Endothelial cell of umbilical vein (primary cell): ENCODE measurements around the gene FAM174B. TPM values are rescaled to one million over a fixed set of nuclear protein-coding genes. Genes with fewer than 3 reads are reported as not detected.

Experiments
- BruUV-seq: library from RNA; stranded (reverse); fragments of 400-500 nt; replicated peaks from 2 replicates; lab custom pipeline; 2021; lab: Mats Ljungman, UMichigan
- CTCF ChIA-PET: fragments of 300-600, 350-600 bp; sonication (Branson Sonifier 250); formaldehyde crosslinking; loops from one replicate; lab custom pipeline; 2021; ENCODE audit warnings: antibody characterized with exemption, inconsistent platforms; lab: Charles Lee
- POLR2A ChIA-PET: fragments of 300-600, 350-600 bp; sonication (Branson Sonifier 250); formaldehyde crosslinking; loops from one replicate; lab custom pipeline; 2021; ENCODE audit warnings: antibody characterized with exemption, inconsistent platforms; lab: Charles Lee
- DNase-seq: peaks from one replicate; pipeline ENCODE4 v3.0.0-alpha.2; 2011; ENCODE audit warnings: low read depth, low spot score
- FAIRE-seq: peaks from 2 replicates; lab custom pipeline; 2011; peaks lifted over from hg19 to GRCh38; lab: Jason Lieb, UNC
- H2AFZ ChIP-seq: 2 replicates; pipeline ENCODE4 v1.6.0; 2012; ENCODE audit warnings: low read depth, low read length, control low read depth, inconsistent platforms
- H3K27ac ChIP-seq: 2 replicates; pipeline ENCODE4 v1.5.1; 2011; ENCODE audit warnings: low read depth, mild to moderate bottlenecking, control low read depth, low read length, moderate library complexity; ENCODE audit not compliant: insufficient read depth
- H3K27me3 ChIP-seq, 2 experiments: 2 replicates each; pipeline versions ENCODE4 v1.6.0 to v1.6.1; 2011; ENCODE audit warnings: low read length in 2 of 2, mixed read lengths in 1 of 2; ENCODE audit not compliant: control insufficient read depth in 2 of 2, insufficient read depth in 2 of 2
- H3K36me3 ChIP-seq, 2 experiments: 2 replicates in 1 of 2; 3 replicates in 1 of 2; pipeline ENCODE4 v1.5.1; 2011; ENCODE audit warnings: low read length in 2 of 2, mild to moderate bottlenecking in 1 of 2, moderate library complexity in 1 of 2; ENCODE audit not compliant: control insufficient read depth in 2 of 2, insufficient read depth in 2 of 2; ENCODE audit errors: extremely low read depth in 1 of 2
- H3K4me1 ChIP-seq: 3 replicates; pipeline ENCODE4 v1.5.1; 2011; ENCODE audit warnings: mild to moderate bottlenecking, low read length; ENCODE audit not compliant: control insufficient read depth, insufficient read depth; ENCODE audit errors: extremely low read depth
- H3K4me2 ChIP-seq: 2 replicates; pipeline ENCODE4 v1.6.1; 2011; ENCODE audit warnings: low read length, control low read depth, mixed read lengths; ENCODE audit not compliant: insufficient read depth
- H3K4me3 ChIP-seq, 3 experiments: fragments of 200-600 bp in 1 of 3; sonication (generic), shearing (Covaris generic) in 1 of 3; replicated peaks in 1 of 3; 2 replicates each; pipeline ENCODE4 v1.5.1; 2011 to 2016; ENCODE audit warnings: control low read depth in 3 of 3, low read length in 3 of 3, mild to moderate bottlenecking in 2 of 3, inconsistent platforms in 1 of 3, low read depth in 1 of 3, moderate library complexity in 1 of 3; ENCODE audit not compliant: insufficient read depth in 1 of 3
- H3K79me2 ChIP-seq: 2 replicates; pipeline ENCODE4 v1.6.0; 2012; ENCODE audit warnings: low read length, inconsistent platforms; ENCODE audit not compliant: control insufficient read depth, insufficient read depth
- H3K9ac ChIP-seq: replicated peaks from 2 replicates; pipeline ENCODE3; 2011; ENCODE audit warnings: low read length, control low read depth; ENCODE audit not compliant: insufficient read depth; ENCODE audit errors: extremely low read depth
- H3K9me1 ChIP-seq: replicated peaks from 3 replicates; pipeline ENCODE4 v1.6.0; 2011; ENCODE audit warnings: mild to moderate bottlenecking, low read length; ENCODE audit not compliant: control insufficient read depth, insufficient read depth; ENCODE audit errors: extremely low read depth
- H3K9me3 ChIP-seq: replicated peaks from 2 replicates; pipeline ENCODE4 v1.5.1; 2012; ENCODE audit warnings: low read length, inconsistent platforms; ENCODE audit not compliant: control insufficient read depth, insufficient read depth
- H4K20me1 ChIP-seq: replicated peaks from 2 replicates; pipeline ENCODE3; 2011; ENCODE audit warnings: mild to moderate bottlenecking, low read length; ENCODE audit not compliant: control insufficient read depth, insufficient read depth; ENCODE audit errors: extremely low read depth
- EZH2 ChIP-seq: IDR thresholded peaks from 2 replicates; pipeline ENCODE4 v1.6.1; 2012; ENCODE audit warnings: borderline replicate concordance, low read depth, mild to moderate bottlenecking, moderate library complexity, low read length, inconsistent platforms; ENCODE audit not compliant: severe bottlenecking
- FOS ChIP-seq: IDR thresholded peaks from 2 replicates; pipeline ENCODE4 v1.6.1; 2011; ENCODE audit warnings: mild to moderate bottlenecking, low read length, moderate library complexity, borderline replicate concordance; ENCODE audit not compliant: insufficient read depth
- GATA2 ChIP-seq: IDR thresholded peaks from 2 replicates; pipeline ENCODE4 v1.7.0; 2011; ENCODE audit warnings: low read depth, mild to moderate bottlenecking, moderate library complexity, mixed read lengths, low read length; ENCODE audit not compliant: insufficient read length, insufficient read depth
- JUN ChIP-seq: IDR thresholded peaks from 2 replicates; pipeline ENCODE4 v1.6.1; 2011; ENCODE audit warnings: borderline replicate concordance, low read depth; ENCODE audit not compliant: insufficient read length, insufficient read depth
- MYC ChIP-seq: IDR thresholded peaks from one replicate; pipeline ENCODE4 v1.6.1; 2011; ENCODE audit warnings: mild to moderate bottlenecking, low read depth, low read length
- POLR2A ChIP-seq: IDR thresholded peaks from 2 replicates; pipeline ENCODE4 v1.6.1; 2012; ENCODE audit warnings: low read depth, mild to moderate bottlenecking, control low read depth, low read length
- POLR2AphosphoS5 ChIP-seq: IDR thresholded peaks from 2 replicates; pipeline ENCODE4 v1.6.1; 2012; ENCODE audit warnings: low read depth, mild to moderate bottlenecking, control low read depth, low read length, moderate library complexity; ENCODE audit not compliant: insufficient read depth
- dilution Hi-C: fragments of 300-500 bp; cut with MboI; formaldehyde crosslinking; loops from one replicate; pipeline ENCODE4 v1.15.0; 2019; ENCODE audit warnings: low sequenced_read_pairs; ENCODE audit not compliant: extremely low pct_ligation_motif_present
- intact Hi-C: fragments of 100-400 bp; cut with micrococcal nuclease; formaldehyde crosslinking; loops from one replicate; pipeline ENCODE4 v1.10.0; 2022
- polyA plus RNA-seq, 4 experiments: library from polyadenylated mRNA; depleted of rRNA in 3 of 4; stranded (reverse) in 3 of 4; unstranded in 1 of 4; fragments of >200 nt; gene quantifications; 2 replicates each; pipeline versions ENCODE4 v1.2.1 to v1.2.3, GENCODE V29; 2011 to 2012; ENCODE audit warnings: missing spikeins in 1 of 4
- total RNA-seq: library from RNA; stranded (reverse); gene quantifications from 2 replicates; pipeline ENCODE4 v1.2.3, GENCODE V29; 2021
- TF ChIP-seq, protein P1 (sequence below): IDR thresholded peaks from 2 replicates; pipeline ENCODE4 v1.6.1; 2011; ENCODE audit not compliant: insufficient read depth, insufficient read length
- TF ChIP-seq, protein P2 (sequence below), 2 donors: IDR thresholded peaks; 1 replicate in 1 of 2; 2 replicates in 1 of 2; pipeline ENCODE4 v1.5.1; 2011; ENCODE audit warnings: low read length in 2 of 2, mild to moderate bottlenecking in 2 of 2, moderate library complexity in 2 of 2, control low read depth in 1 of 2, inconsistent platforms in 1 of 2, low read depth in 1 of 2; ENCODE audit not compliant: insufficient read depth in 1 of 2; ENCODE audit errors: extremely low read depth in 1 of 2

FAM174B gene
- total and polyA plus RNA-seq, 2 donors (not counting 3 experiments of a cell fraction or from before 2014, with no cell fraction given), result 25.9 to 30.2 TPM

DNA sequence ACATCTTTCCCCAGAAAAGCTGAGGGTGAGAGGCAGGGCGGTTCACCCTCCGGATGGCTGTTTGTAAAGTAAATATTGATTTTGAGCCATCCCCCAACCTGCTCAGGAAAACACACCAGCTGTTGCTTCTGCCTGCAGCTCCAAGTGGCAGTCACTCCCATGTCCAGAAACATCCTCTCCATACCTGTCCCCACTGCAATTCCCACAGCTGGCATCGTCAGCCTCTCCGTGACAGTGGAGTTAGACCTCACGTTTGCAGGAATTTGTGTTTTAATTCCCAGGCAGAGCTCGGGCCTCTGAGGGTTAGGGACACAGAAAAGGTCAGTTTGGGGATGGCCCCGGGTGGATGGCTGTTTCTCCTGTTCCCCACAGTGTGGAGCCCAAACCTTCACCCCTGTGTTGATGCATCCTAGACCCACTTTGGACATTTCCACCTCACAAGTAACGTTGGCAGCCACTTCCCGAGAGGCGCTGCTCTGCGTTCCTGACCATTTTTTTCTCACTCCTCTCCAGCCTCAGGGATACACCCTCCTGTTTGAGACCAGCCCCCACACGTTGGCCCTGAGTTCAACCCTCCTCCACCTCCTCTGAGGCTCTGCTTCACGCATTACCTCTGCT is 11.8 kb upstream of the FAM174B start:
- H3K9me1 ChIP-seq, result no peaks in the 10 kb centered on the region
- no peak for FAIRE-seq
- no peak overlapping the region for H3K9ac ChIP-seq
- H3K27me3 ChIP-seq, result peaks cover 0 to 2% of the 10 kb centered on the region in 2 experiments
- DNase-seq, result no peak
- intact Hi-C loops, result no loop called here
- H3K27ac ChIP-seq, result no peak overlapping the region
- H3K79me2 ChIP-seq, result no peaks in the 10 kb centered on the region
- BruUV-seq, result no TSS peak
- no peak overlapping the region for H3K4me2 ChIP-seq
- H3K9me3 ChIP-seq, result no peaks in the 10 kb centered on the region
- ChIA-PET POLR2A (no interaction called here), CTCF (interaction anchor here (1.0 to 1.4 kb wide), 3 partner anchors 13 to 146 kb away, joined by 4 read pairs; no protein-coding TSS in a partner anchor)
- TF ChIP-seq GATA2 (no peak), EZH2 (no peak), MYC (no peak), FOS (no peak), POLR2AphosphoS5 (no peak), JUN (no peak), POLR2A (no peak)
- TF ChIP-seq, protein P1, sequence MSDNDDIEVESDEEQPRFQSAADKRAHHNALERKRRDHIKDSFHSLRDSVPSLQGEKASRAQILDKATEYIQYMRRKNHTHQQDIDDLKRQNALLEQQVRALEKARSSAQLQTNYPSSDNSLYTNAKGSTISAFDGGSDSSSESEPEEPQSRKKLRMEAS, result no peak
- TF ChIP-seq, protein P2, sequence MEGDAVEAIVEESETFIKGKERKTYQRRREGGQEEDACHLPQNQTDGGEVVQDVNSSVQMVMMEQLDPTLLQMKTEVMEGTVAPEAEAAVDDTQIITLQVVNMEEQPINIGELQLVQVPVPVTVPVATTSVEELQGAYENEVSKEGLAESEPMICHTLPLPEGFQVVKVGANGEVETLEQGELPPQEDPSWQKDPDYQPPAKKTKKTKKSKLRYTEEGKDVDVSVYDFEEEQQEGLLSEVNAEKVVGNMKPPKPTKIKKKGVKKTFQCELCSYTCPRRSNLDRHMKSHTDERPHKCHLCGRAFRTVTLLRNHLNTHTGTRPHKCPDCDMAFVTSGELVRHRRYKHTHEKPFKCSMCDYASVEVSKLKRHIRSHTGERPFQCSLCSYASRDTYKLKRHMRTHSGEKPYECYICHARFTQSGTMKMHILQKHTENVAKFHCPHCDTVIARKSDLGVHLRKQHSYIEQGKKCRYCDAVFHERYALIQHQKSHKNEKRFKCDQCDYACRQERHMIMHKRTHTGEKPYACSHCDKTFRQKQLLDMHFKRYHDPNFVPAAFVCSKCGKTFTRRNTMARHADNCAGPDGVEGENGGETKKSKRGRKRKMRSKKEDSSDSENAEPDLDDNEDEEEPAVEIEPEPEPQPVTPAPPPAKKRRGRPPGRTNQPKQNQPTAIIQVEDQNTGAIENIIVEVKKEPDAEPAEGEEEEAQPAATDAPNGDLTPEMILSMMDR (IDR thresholded peaks at IDR 0.05; ENCODE audit: extremely low read depth in 1 of 2, insufficient read depth in 1 of 2, low read depth in 1 of 2, low read length in 2 of 2), result no peak
- no peak overlapping the region for H2AFZ ChIP-seq
- H3K36me3 ChIP-seq, result no peaks in the 10 kb centered on the region
- H4K20me1 ChIP-seq, result no peaks in the 10 kb centered on the region
- H3K4me1 ChIP-seq, result no peaks in the 10 kb centered on the region
- no peak overlapping the region for H3K4me3 ChIP-seq
- dilution Hi-C loops, result no loop called here
